HepG2 (cell line): ENCODE measurements around the gene RING1. TPM values are rescaled to one million over a fixed set of nuclear protein-coding genes. Genes with fewer than 3 reads are reported as not detected.

Experiments used
- IRF1 ChIP-seq: sonication (generic); formaldehyde crosslinking; IDR thresholded peaks from 2 replicates; pipeline ENCODE4 v1.4.0; 2020; ENCODE audit warnings: low read depth, mild to moderate bottlenecking, missing genetic modification reagents
- MAX ChIP-seq: IDR thresholded peaks from 2 replicates; pipeline ENCODE4 v1.6.1; 2012; ENCODE audit warnings: inconsistent platforms
- NR3C1 ChIP-seq: sonication (generic); formaldehyde crosslinking; IDR thresholded peaks from 2 replicates; pipeline ENCODE4 v1.4.0; 2020; ENCODE audit warnings: missing genetic modification reagents
- RBM39 ChIP-seq: fragments of 200-400 bp; formaldehyde crosslinking; IDR thresholded peaks from one replicate; pipeline ENCODE4 v1.6.1; 2018; ENCODE audit warnings: antibody characterized with exemption, mild to moderate bottlenecking, low read depth, low read length; ENCODE audit not compliant: poor library complexity, severe bottlenecking
- SMC3 ChIP-seq: IDR thresholded peaks from 2 replicates; pipeline ENCODE4 v1.6.1; 2011; ENCODE audit warnings: low read length, improper control_type of control experiment
- TCF7 ChIP-seq: sonication (generic); IDR thresholded peaks from 2 replicates; pipeline ENCODE4 v1.6.1; 2016; ENCODE audit warnings: antibody characterized with exemption, low read depth
- ZBTB7A ChIP-seq: sonication (generic); formaldehyde crosslinking; IDR thresholded peaks from 2 replicates; pipeline ENCODE4 v1.8.0; 2022; ENCODE audit warnings: mild to moderate bottlenecking, missing genetic modification reagents
- ZNF142 ChIP-seq: sonication (generic); formaldehyde crosslinking; IDR thresholded peaks from 2 replicates; pipeline ENCODE4 v1.4.0; 2020; ENCODE audit warnings: missing genetic modification reagents
- ZNF687 ChIP-seq: sonication (generic); formaldehyde crosslinking; IDR thresholded peaks from 2 replicates; pipeline ENCODE4 v1.5.1; 2020; ENCODE audit warnings: mild to moderate bottlenecking, missing genetic modification reagents, moderate library complexity
- ZSCAN25 ChIP-seq: sonication (generic); formaldehyde crosslinking; IDR thresholded peaks from 2 replicates; pipeline ENCODE4 v1.8.0; 2022; ENCODE audit warnings: mild to moderate bottlenecking, missing genetic modification reagents
- polyA plus RNA-seq, 8 experiments: library from polyadenylated mRNA; depleted of rRNA in 3 of 8; stranded (reverse) in 7 of 8; unstranded in 1 of 8; fragments of >200 nt; fragmentation: Illumina TruSeq in 4 of 8; extraction: Trizol in 4 of 8; gene quantifications; 2 replicates each; pipeline versions ENCODE4 v1.2.1 to v1.2.3, GENCODE V29; 2011 to 2016; ENCODE audit warnings: low read depth in 4 of 8, missing spikeins in 1 of 8, mixed read lengths in 1 of 8; ENCODE audit not compliant: insufficient read depth in 1 of 8
- total RNA-seq, 5 experiments: library from RNA; depleted of rRNA; stranded (reverse); fragments of >200 nt; fragmentation: Illumina TruSeq; extraction: Trizol; gene quantifications; 2 replicates each; pipeline ENCODE4 v1.2.3, GENCODE V29; 2016; ENCODE audit warnings: low read depth in 1 of 5
- TF ChIP-seq, protein P1 (sequence below): sonication (generic); formaldehyde crosslinking; IDR thresholded peaks from 2 replicates; pipeline ENCODE4 v1.8.1; 2023; ENCODE audit warnings: mild to moderate bottlenecking, inconsistent platforms, moderate library complexity, missing genetic modification reagents, borderline replicate concordance
- TF ChIP-seq, protein P2 (sequence below): IDR thresholded peaks from 2 replicates; pipeline ENCODE4 v1.6.1; 2016; ENCODE audit warnings: mild to moderate bottlenecking

RING1 gene
- total and polyA plus RNA-seq, 2 of the 13 experiments (the other 11 are each of a cell fraction or from before 2014, with no cell fraction given) = 23.9 to 33.6 TPM

DNA sequence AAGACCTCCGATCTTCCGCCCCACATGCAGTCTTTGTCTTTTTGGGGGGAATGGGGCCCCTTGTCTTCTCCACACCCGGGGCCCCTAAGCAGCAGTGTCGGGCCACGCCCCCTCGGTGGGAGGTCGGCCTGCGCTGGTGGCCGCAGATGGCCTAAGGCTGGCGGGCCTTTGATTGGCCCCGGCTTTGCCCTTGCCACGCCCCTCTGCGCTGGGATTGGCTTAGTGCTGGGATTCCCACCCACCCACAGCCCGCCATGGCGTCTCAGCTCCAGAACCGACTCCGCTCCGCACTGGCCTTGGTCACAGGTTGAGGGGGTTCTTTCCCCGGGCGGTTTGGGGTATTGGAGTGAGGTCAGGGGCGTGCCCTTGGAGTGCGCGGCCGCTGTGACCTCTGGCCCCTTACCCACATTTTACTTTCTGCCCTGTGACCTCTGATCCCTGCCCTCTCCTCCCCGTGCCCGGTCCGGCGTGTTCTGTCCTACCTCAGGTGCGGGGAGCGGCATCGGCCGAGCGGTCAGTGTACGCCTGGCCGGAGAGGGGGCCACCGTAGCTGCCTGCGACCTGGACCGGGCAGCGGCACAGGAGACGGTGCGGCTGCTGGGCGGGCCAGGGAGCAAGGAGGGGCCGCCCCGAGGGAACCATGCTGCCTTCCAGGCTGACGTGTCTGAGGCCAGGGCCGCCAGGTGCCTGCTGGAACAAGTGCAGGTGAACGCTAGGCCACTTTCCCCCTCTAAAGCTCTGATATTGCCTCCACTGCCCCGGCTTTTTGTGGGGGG, 3.7 kb upstream of the RING1 start, which contains the start of gene HSD17B8 (continued):
- TF ChIP-seq ZNF687 = peak; percentile 95
- TF ChIP-seq ZSCAN25 (CRISPR knock-in tag) = no peak
- TF ChIP-seq, protein P1, sequence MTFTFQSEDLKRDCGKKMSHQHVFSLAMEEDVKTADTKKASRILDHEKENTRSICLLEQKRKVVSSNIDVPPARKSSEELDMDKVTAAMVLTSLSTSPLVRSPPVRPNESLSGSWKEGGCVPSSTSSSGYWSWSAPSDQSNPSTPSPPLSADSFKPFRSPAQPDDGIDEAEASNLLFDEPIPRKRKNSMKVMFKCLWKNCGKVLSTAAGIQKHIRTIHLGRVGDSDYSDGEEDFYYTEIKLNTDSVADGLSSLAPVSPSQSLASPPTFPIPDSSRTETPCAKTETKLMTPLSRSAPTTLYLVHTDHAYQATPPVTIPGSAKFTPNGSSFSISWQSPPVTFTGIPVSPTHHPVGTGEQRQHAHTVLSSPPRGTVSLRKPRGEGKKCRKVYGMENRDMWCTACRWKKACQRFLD (CRISPR knock-in tag) = 0 out of 2 replicates have a peak, but pooled peaks have one; percentile 65
- TF ChIP-seq ZBTB7A (CRISPR knock-in tag) = no peak
- TF ChIP-seq IRF1 (CRISPR knock-in tag) = no peak
- no peak for TF ChIP-seq SMC3
- TF ChIP-seq RBM39 = peak; percentile 62
- no peak for TF ChIP-seq MAX
- TF ChIP-seq, protein P2, sequence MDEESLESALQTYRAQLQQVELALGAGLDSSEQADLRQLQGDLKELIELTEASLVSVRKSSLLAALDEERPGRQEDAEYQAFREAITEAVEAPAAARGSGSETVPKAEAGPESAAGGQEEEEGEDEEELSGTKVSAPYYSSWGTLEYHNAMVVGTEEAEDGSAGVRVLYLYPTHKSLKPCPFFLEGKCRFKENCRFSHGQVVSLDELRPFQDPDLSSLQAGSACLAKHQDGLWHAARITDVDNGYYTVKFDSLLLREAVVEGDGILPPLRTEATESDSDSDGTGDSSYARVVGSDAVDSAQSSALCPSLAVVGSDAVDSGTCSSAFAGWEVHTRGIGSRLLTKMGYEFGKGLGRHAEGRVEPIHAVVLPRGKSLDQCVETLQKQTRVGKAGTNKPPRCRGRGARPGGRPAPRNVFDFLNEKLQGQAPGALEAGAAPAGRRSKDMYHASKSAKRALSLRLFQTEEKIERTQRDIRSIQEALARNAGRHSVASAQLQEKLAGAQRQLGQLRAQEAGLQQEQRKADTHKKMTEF = peak; percentile 92; the same call in 1 of the 2 replicates
- TF ChIP-seq TCF7 = no peak
- no peak for TF ChIP-seq NR3C1 (CRISPR knock-in tag)
- TF ChIP-seq ZNF142 (CRISPR knock-in tag) = peak; percentile 54; the same call in 1 of the 2 replicates
